ENCODE measurements around the gene SLIT3.

- TF ChIP-seq CTCF (conservative IDR thresholded peaks at IDR 0.05; ENCODE audit: low read depth in 2 of 2) (no peak), JUNB (IDR thresholded peaks at IDR 0.05; ENCODE audit: unreplicated experiment) (no peak), REST (IDR thresholded peaks at IDR 0.05; ENCODE audit: unreplicated experiment) (no peak), POLR2AphosphoS5 (IDR thresholded peaks at IDR 0.05; ENCODE audit: low read depth) (no peak), EZH2 (IDR thresholded peaks at IDR 0.05; ENCODE audit: low read depth, unreplicated experiment) (no peak), EZH2phosphoT487 (IDR thresholded peaks at IDR 0.05; ENCODE audit: unreplicated experiment) (no peak), CREB1 (CRISPR knock-in tag; IDR thresholded peaks at IDR 0.05; ENCODE audit: low read depth) (no peak), ZNF114 (CRISPR knock-in tag; IDR thresholded peaks at IDR 0.05) (no peak), ZNF462 (CRISPR knock-in tag; IDR thresholded peaks at IDR 0.05) (no peak), STAT1 (IDR thresholded peaks at IDR 0.05; ENCODE audit: unreplicated experiment) (no peak), ZNF331 (CRISPR knock-in tag; IDR thresholded peaks at IDR 0.05; ENCODE audit: low read depth) (no peak), ETS1 (IDR thresholded peaks at IDR 0.05) (no peak), NANOG (IDR thresholded peaks at IDR 0.05; ENCODE audit: borderline replicate concordance) (no peak)
These were observed 195.9 kb downstream of the SLIT3 start for GRCh38 chr5:169104937-169105494.

All from GM23338 (cell line).